Retinal pigment epithelial cell (primary cell): ENCODE results near the gene TMEM131.

Experiments used
- DNase-seq: peaks from one replicate; pipeline ENCODE4 v3.0.0-alpha.2; 2010; ENCODE audit warnings: low read depth
- H3K4me3 ChIP-seq: 2 replicates; pipeline ENCODE4 v1.5.1; 2011; ENCODE audit warnings: mild to moderate bottlenecking, low read length, control low read depth, moderate library complexity
- CTCF ChIP-seq: conservative IDR thresholded peaks from 2 replicates; pipeline ENCODE4 v1.5.1; 2011; ENCODE audit warnings: low read depth, low read length, control low read depth, inconsistent platforms

Gene TMEM131

GRCh38 chr2:97720746-97721145, 275.0 kb downstream of the TMEM131 start:
- no peak for DNase-seq
- TF ChIP-seq CTCF = no peak
- no peak overlapping the region for H3K4me3 ChIP-seq

GRCh38 chr2:97719362-97720155, 276.2 kb downstream of the TMEM131 start:
- no peak overlapping the region for H3K4me3 ChIP-seq
- no peak for TF ChIP-seq CTCF

DNA sequence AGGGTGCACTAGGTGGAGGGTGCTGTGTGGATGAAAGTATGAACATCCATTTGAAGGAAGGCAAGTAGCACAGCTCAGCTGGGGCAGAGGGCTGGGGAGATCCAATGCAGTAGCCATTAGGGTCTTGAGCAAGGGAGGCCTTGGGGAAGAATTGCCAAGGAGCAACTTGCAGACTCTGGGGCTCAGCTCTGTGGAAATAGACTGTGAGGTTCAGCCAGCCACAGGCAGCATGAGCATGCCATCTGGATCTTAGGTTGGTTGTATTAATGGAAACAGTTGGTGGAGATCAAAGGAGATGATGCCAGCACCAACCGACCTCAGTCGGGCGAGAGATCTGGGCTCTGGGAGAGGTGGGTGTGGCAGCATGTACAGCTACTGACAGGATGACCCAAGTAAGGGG, 276.8 kb downstream of the TMEM131 start:
- H3K4me3 ChIP-seq = no peak overlapping the region
- no peak for DNase-seq
- no peak for TF ChIP-seq CTCF

More at GRCh38 chr2:97719362-97720155, 276.2 kb downstream of the TMEM131 start:
- no peak for DNase-seq

- DNase-seq = no peak
- TF ChIP-seq CTCF = no peak
- H3K4me3 ChIP-seq = no peak overlapping the region
These were observed 277.5 kb downstream of the TMEM131 start for GRCh38 chr2:97718051-97718882.

DNA sequence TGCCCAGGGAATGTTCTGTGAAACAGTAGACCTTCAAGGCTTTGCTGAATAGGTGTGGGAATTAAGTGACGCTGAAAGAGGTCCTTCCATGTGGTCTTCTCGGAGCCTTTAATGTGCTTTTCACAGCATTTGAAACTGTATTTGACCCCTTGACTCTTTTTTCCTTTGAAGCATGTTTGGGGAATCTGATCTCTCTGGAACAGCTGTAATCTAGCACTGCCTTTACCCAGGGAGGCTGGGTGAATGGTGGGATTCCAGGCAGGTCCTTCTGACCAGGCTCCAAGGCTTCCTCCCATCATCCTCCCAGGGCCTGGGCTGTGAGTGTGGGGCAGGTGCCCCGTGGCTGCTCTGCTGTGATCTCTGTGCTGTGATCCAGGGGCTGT, 278.1 kb downstream of the TMEM131 start:
- H3K4me3 ChIP-seq = no peak overlapping the region
- no peak for TF ChIP-seq CTCF
- DNase-seq = no peak

DNA sequence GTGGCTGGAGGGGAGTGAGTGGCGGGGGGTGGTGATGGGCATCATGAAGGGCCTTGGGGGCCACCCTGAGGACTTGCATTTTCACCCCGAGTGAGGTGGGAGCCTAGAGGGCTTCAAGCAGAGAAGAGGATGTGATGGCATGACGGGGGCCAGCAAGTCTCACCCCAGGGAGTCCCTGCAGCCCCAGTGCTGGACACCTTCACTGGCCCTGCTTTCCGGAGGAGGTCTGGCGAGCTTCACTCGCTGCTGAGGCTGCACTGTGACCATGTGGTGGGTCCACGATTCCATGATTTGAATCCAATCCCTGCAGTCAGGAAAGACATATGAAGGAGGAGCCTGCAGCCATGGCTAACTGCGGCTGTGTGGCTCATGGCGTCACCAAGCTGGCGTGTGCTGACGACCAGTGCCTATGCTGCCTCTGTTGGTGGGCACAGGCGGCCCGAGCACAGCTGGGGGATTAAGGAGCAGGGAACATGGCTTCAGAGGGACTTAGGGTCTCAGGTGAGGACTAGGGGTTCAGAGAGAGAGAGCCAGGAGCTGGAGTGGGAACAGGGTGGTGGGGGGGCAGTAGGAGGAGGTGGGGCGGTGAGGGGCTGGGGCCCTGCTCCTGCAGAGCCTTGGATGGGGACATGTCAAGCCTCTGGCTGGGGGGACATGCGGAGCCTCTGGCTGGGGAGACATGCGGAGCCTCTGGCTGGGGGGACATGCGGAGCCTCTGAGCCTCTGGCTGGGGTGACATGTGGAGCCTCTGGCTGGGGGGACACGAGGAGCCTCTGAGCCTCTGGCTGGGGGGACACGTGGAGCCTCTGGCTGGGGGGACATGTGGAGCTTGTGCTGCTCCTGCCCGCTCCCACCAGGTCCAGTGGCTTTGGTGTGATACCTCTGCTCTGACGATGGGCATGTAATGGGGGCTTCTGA, 278.8 kb downstream of the TMEM131 start:
- TF ChIP-seq CTCF = no peak
- no peak for DNase-seq
- H3K4me3 ChIP-seq = no peak overlapping the region
